Central memory CD4-positive, alpha-beta T cell (primary cell): ENCODE measurements around the gene GRID1.
"Not testable (repeated sequence)": the region's sequence is repeated elsewhere in the genome, so short reads cannot be mapped to it uniquely, and the experiment has no call there.

Source experiments
- DNase-seq: peaks from one replicate; pipeline ENCODE4 v3.0.0; 2022

The GRID1 gene

GRCh38 chr10:86122646-86123045, 243.9 kb downstream of the GRID1 start:
- no peak for DNase-seq

GRCh38 chr10:86121200-86121599, 245.4 kb downstream of the GRID1 start:
- no peak for DNase-seq

GRCh38 chr10:86117051-86117450, 249.5 kb downstream of the GRID1 start:
- no peak for DNase-seq

GRCh38 chr10:86113983-86114382, 252.6 kb downstream of the GRID1 start:
- DNase-seq, result no peak

GRCh38 chr10:86113501-86113900, 253.1 kb downstream of the GRID1 start:
- DNase-seq, result no peak

GRCh38 chr10:86113044-86113443, 253.6 kb downstream of the GRID1 start:
- no peak for DNase-seq

- DNase-seq, result no peak
Measured at GRCh38 chr10:86111902-86112545, 254.6 kb downstream of the GRID1 start.

GRCh38 chr10:86110156-86110786, 256.3 kb downstream of the GRID1 start:
- no peak for DNase-seq

- no peak for DNase-seq
Measured at GRCh38 chr10:86109421-86109820, 257.2 kb downstream of the GRID1 start.

GRCh38 chr10:86108696-86109095, 257.9 kb downstream of the GRID1 start:
- no peak for DNase-seq

GRCh38 chr10:86107611-86108310, 258.8 kb downstream of the GRID1 start:
- not testable (repeated sequence) for DNase-seq

- no peak for DNase-seq
Measured at GRCh38 chr10:86107131-86107530, 259.5 kb downstream of the GRID1 start.

GRCh38 chr10:86106616-86107015, 260.0 kb downstream of the GRID1 start:
- DNase-seq, result no peak

- no peak for DNase-seq
Measured at GRCh38 chr10:86105640-86106039, 261.0 kb downstream of the GRID1 start.

GRCh38 chr10:86105181-86105580, 261.4 kb downstream of the GRID1 start:
- no peak for DNase-seq

- no peak for DNase-seq
Measured at GRCh38 chr10:86104611-86105145, 261.9 kb downstream of the GRID1 start.

GRCh38 chr10:86104156-86104555, 262.4 kb downstream of the GRID1 start:
- no peak for DNase-seq

- DNase-seq, result no peak
Measured at GRCh38 chr10:86103391-86104101, 263.0 kb downstream of the GRID1 start.

- no peak for DNase-seq
Measured at GRCh38 chr10:86102451-86102850, 264.1 kb downstream of the GRID1 start.

- no peak for DNase-seq
Measured at GRCh38 chr10:86102031-86102430, 264.6 kb downstream of the GRID1 start.

- no peak for DNase-seq
Measured at GRCh38 chr10:86100581-86101061, 266.0 kb downstream of the GRID1 start.

- no peak for DNase-seq
Measured at GRCh38 chr10:86099542-86100334, 266.9 kb downstream of the GRID1 start.
